Neural cell (in vitro differentiated cells): ENCODE results near the gene GP5. TPM values are rescaled to one million over a fixed set of nuclear protein-coding genes. Genes with fewer than 3 reads are reported as not detected.

Experiments
- H2AFZ ChIP-seq: fragments of 200-600, 300-800 bp; sonication (generic), shearing (Covaris generic); 2 replicates; pipeline ENCODE4 v1.6.0; 2014; ENCODE audit warnings: low read depth, mild to moderate bottlenecking, antibody characterized with exemption, low read length, moderate library complexity
- H3F3A ChIP-seq: fragments of 200-600 bp; shearing (Covaris generic); 2 replicates; pipeline ENCODE4 v1.6.1; 2016; ENCODE audit warnings: mild to moderate bottlenecking, moderate library complexity, mixed read lengths, antibody characterized with exemption, low read length; ENCODE audit not compliant: insufficient read depth, poor library complexity, severe bottlenecking
- H3K27ac ChIP-seq: fragments of 200-600, 300-800 bp; sonication (generic), shearing (Covaris generic); 2 replicates; pipeline ENCODE4 v1.5.1; 2014; ENCODE audit warnings: mild to moderate bottlenecking, low read length, moderate library complexity
- H3K27me3 ChIP-seq: fragments of 300-800, 200-600 bp; sonication (generic), shearing (Covaris generic); 2 replicates; pipeline ENCODE4 v1.6.0; 2014; ENCODE audit warnings: mild to moderate bottlenecking, low read depth, low read length, moderate library complexity; ENCODE audit not compliant: insufficient read depth
- H3K36me3 ChIP-seq: fragments of 300-800, 200-600 bp; sonication (generic), shearing (Covaris generic); 2 replicates; pipeline ENCODE4 v1.5.1; 2014; ENCODE audit warnings: mild to moderate bottlenecking, antibody characterized with exemption, low read length, moderate library complexity; ENCODE audit not compliant: insufficient read depth
- H3K4me2 ChIP-seq: fragments of 300-800, 200-600 bp; sonication (generic), shearing (Covaris generic); 2 replicates; pipeline ENCODE4 v1.6.0; 2014; ENCODE audit warnings: mild to moderate bottlenecking, low read length
- H3K4me3 ChIP-seq: fragments of 300-800, 200-600 bp; sonication (generic), shearing (Covaris generic); 2 replicates; pipeline ENCODE4 v1.5.1; 2014; ENCODE audit warnings: mild to moderate bottlenecking, low read length, moderate library complexity
- H3K79me2 ChIP-seq: fragments of 200-600 bp; shearing (Covaris generic); replicated peaks from 2 replicates; pipeline ENCODE4 v1.6.0; 2014; ENCODE audit warnings: mild to moderate bottlenecking, low read length, moderate library complexity; ENCODE audit not compliant: insufficient read depth
- H3K9ac ChIP-seq: fragments of 300-800, 200-600 bp; sonication (generic), shearing (Covaris generic); 2 replicates; pipeline ENCODE4 v1.6.1; 2016; ENCODE audit warnings: mild to moderate bottlenecking, low read length, mixed read lengths
- H3K9me2 ChIP-seq: fragments of 200-600 bp; shearing (Covaris generic); 2 replicates; pipeline ENCODE4 v1.6.1; 2016; ENCODE audit warnings: mild to moderate bottlenecking, low read length, mixed read lengths; ENCODE audit not compliant: insufficient read depth
- H3K9me3 ChIP-seq: fragments of 200-600, 300-800 bp; sonication (generic), shearing (Covaris generic); 2 replicates; pipeline ENCODE4 v1.6.1; 2016; ENCODE audit warnings: mild to moderate bottlenecking, mixed run types, low read length, moderate library complexity, mixed read lengths
- H4K20me1 ChIP-seq: fragments of 200-600 bp; shearing (Covaris generic); 2 replicates; pipeline ENCODE4 v1.6.1; 2016; ENCODE audit warnings: mild to moderate bottlenecking, mixed run types; ENCODE audit not compliant: insufficient read depth
- EP300 ChIP-seq: fragments of 450-650 bp; conservative IDR thresholded peaks from 2 replicates; pipeline ENCODE4 v1.6.1; 2014; ENCODE audit warnings: antibody characterized with exemption, mild to moderate bottlenecking, moderate library complexity; ENCODE audit not compliant: poor library complexity, severe bottlenecking
- EZH2 ChIP-seq: fragments of 200-600, 300-800 bp; shearing (Covaris generic), sonication (generic); IDR thresholded peaks from 2 replicates; pipeline ENCODE4 v1.6.1; 2014; ENCODE audit warnings: antibody characterized with exemption, low read length, borderline replicate concordance, mild to moderate bottlenecking; ENCODE audit not compliant: insufficient read depth, poor library complexity, severe bottlenecking
- MXI1 ChIP-seq: fragments of 450-650 bp; conservative IDR thresholded peaks from 2 replicates; pipeline ENCODE4 v1.6.1; 2014; ENCODE audit warnings: antibody characterized with exemption, mild to moderate bottlenecking; ENCODE audit not compliant: poor library complexity, severe bottlenecking
- POLR2AphosphoS5 ChIP-seq: IDR thresholded peaks from 2 replicates; pipeline ENCODE4 v1.6.1; 2012
- RAD21 ChIP-seq: fragments of 450-650 bp; conservative IDR thresholded peaks from 2 replicates; pipeline ENCODE4 v1.6.1; 2014; ENCODE audit warnings: antibody characterized with exemption, mild to moderate bottlenecking, moderate library complexity
- SMC3 ChIP-seq: fragments of 450-650 bp; conservative IDR thresholded peaks from 2 replicates; pipeline ENCODE4 v1.6.1; 2014; ENCODE audit warnings: antibody characterized with exemption, mild to moderate bottlenecking, moderate library complexity; ENCODE audit not compliant: poor library complexity
- TAF1 ChIP-seq: IDR thresholded peaks from 2 replicates; pipeline ENCODE4 v1.6.1; 2012; ENCODE audit warnings: low read depth
- polyA plus RNA-seq: library from polyadenylated mRNA; depleted of rRNA; stranded (reverse); fragments of >200 nt; gene quantifications from 2 replicates; pipeline ENCODE4 v1.2.3, GENCODE V29; 2014
- TF ChIP-seq, protein P1 (sequence below): IDR thresholded peaks from 2 replicates; pipeline ENCODE4 v1.6.1; 2012; ENCODE audit warnings: borderline replicate concordance
- TF ChIP-seq, protein P2 (sequence below): fragments of 450-650 bp; IDR thresholded peaks from 2 replicates; pipeline ENCODE4 v1.5.1; 2014; ENCODE audit warnings: antibody characterized with exemption, mild to moderate bottlenecking, moderate library complexity; ENCODE audit not compliant: poor library complexity, severe bottlenecking

GP5 gene
- polyA plus RNA-seq, 1 donor from 2014 or later = 0.14 TPM

DNA sequence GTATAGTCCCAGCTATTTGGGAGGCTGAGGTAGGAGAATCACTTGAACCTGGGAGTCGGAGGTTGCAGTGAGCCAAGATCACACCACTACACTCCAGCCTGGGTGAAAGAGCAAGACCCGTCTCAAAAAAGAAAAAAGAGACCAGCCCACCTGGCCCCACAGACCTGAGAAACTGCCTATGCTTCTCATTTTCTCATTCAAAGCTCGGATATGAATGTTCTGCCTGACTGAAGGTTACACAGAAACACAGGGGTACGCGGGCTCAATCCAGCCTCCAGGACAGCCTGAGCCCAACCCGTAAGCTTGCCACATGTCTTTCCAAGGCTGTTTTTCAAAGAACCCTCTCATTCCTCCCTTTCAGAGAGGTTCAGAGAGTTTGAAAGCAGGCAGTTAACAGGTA is 19.8 kb downstream of the GP5 start:
- Histone ChIP-seq H2AFZ (no peak overlapping the region), H3K9me2 (no peaks in the 10 kb centered on the region), H3K9me3 (no peaks in the 10 kb centered on the region), H3K27ac (no peak overlapping the region), H3K9ac (no peak overlapping the region), H3K27me3 (no peaks in the 10 kb centered on the region), H4K20me1 (no peaks in the 10 kb centered on the region), H3K4me2 (no peak overlapping the region), H3F3A (no peaks in the 10 kb centered on the region), H3K79me2 (no peaks in the 10 kb centered on the region), H3K4me3 (no peak overlapping the region), H3K36me3 (no peaks in the 10 kb centered on the region)
- TF ChIP-seq EZH2 = no peak
- TF ChIP-seq RAD21 = no peak
- no peak for TF ChIP-seq EP300
- TF ChIP-seq, protein P1, sequence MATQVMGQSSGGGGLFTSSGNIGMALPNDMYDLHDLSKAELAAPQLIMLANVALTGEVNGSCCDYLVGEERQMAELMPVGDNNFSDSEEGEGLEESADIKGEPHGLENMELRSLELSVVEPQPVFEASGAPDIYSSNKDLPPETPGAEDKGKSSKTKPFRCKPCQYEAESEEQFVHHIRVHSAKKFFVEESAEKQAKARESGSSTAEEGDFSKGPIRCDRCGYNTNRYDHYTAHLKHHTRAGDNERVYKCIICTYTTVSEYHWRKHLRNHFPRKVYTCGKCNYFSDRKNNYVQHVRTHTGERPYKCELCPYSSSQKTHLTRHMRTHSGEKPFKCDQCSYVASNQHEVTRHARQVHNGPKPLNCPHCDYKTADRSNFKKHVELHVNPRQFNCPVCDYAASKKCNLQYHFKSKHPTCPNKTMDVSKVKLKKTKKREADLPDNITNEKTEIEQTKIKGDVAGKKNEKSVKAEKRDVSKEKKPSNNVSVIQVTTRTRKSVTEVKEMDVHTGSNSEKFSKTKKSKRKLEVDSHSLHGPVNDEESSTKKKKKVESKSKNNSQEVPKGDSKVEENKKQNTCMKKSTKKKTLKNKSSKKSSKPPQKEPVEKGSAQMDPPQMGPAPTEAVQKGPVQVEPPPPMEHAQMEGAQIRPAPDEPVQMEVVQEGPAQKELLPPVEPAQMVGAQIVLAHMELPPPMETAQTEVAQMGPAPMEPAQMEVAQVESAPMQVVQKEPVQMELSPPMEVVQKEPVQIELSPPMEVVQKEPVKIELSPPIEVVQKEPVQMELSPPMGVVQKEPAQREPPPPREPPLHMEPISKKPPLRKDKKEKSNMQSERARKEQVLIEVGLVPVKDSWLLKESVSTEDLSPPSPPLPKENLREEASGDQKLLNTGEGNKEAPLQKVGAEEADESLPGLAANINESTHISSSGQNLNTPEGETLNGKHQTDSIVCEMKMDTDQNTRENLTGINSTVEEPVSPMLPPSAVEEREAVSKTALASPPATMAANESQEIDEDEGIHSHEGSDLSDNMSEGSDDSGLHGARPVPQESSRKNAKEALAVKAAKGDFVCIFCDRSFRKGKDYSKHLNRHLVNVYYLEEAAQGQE = no peak
- no peak for TF ChIP-seq TAF1

DNA sequence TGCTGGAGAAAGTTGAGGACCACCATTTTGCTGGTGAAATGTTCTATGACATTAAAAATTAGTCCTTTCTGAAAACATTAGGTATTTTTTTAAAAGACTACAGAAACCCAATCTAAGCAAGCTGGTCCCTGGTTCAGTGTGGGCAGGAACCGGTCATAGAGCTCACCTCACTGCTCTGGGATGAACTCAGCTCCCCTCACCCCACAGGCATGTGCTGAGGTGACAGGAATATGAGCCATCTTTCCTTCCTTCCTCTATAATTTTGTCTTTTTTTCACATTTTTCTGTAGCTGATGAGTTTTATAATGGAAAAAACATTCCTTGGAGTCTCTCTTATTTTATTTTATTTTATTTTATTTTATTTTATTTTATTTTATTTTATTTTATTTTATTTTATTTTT is 21.4 kb downstream of the GP5 start:
- no peaks in the 10 kb centered on the region for H3K79me2 ChIP-seq
- no peaks in the 10 kb centered on the region for H3K27me3 ChIP-seq
- no peaks in the 10 kb centered on the region for H3F3A ChIP-seq
- H3K9me2 ChIP-seq = no peaks in the 10 kb centered on the region
- H3K4me2 ChIP-seq = no peak overlapping the region
- no peak overlapping the region for H3K4me3 ChIP-seq
- H4K20me1 ChIP-seq = no peaks in the 10 kb centered on the region
- H2AFZ ChIP-seq = no peak overlapping the region
- no peak overlapping the region for H3K27ac ChIP-seq
- no peak for TF ChIP-seq EZH2
- TF ChIP-seq SMC3 = no peak
- no peak for TF ChIP-seq TAF1
- TF ChIP-seq, protein P2, sequence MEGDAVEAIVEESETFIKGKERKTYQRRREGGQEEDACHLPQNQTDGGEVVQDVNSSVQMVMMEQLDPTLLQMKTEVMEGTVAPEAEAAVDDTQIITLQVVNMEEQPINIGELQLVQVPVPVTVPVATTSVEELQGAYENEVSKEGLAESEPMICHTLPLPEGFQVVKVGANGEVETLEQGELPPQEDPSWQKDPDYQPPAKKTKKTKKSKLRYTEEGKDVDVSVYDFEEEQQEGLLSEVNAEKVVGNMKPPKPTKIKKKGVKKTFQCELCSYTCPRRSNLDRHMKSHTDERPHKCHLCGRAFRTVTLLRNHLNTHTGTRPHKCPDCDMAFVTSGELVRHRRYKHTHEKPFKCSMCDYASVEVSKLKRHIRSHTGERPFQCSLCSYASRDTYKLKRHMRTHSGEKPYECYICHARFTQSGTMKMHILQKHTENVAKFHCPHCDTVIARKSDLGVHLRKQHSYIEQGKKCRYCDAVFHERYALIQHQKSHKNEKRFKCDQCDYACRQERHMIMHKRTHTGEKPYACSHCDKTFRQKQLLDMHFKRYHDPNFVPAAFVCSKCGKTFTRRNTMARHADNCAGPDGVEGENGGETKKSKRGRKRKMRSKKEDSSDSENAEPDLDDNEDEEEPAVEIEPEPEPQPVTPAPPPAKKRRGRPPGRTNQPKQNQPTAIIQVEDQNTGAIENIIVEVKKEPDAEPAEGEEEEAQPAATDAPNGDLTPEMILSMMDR = no peak
- TF ChIP-seq RAD21 = no peak
- no peak for TF ChIP-seq MXI1
- TF ChIP-seq POLR2AphosphoS5 = no peak
- TF ChIP-seq, protein P1 = no peak
- TF ChIP-seq EP300 = no peak
- H3K9ac ChIP-seq = no peak overlapping the region
- H3K9me3 ChIP-seq = no peaks in the 10 kb centered on the region
- no peaks in the 10 kb centered on the region for H3K36me3 ChIP-seq
